ENCODE data around the gene GLI1.
"Not testable (repeated sequence)": the region's sequence is repeated elsewhere in the genome, so short reads cannot be mapped to it uniquely, and the experiment has no call there.

The GLI1 gene

DNA sequence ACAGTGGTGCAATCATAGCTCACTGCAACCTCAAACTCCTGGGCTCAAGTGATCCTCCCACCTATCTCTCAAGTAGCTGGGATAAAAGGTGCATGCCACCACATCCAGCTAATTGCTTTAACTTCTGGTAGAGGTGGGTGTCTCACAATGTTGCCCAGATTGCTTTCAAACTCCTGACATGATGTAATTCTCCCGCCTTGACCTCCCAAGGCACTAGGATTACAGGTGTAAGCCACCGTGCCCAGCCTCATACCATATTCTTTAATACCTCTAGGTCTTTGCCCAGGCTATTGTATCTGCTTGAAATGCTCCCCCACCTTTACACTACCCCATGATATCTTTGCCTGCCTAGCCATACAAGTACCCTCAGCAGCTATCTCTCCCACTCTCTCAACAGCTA, 40.1 kb upstream of the GLI1 start:
- no peak for DNase-seq (ENCODE audit: low read depth)
- TF ChIP-seq, protein P1, sequence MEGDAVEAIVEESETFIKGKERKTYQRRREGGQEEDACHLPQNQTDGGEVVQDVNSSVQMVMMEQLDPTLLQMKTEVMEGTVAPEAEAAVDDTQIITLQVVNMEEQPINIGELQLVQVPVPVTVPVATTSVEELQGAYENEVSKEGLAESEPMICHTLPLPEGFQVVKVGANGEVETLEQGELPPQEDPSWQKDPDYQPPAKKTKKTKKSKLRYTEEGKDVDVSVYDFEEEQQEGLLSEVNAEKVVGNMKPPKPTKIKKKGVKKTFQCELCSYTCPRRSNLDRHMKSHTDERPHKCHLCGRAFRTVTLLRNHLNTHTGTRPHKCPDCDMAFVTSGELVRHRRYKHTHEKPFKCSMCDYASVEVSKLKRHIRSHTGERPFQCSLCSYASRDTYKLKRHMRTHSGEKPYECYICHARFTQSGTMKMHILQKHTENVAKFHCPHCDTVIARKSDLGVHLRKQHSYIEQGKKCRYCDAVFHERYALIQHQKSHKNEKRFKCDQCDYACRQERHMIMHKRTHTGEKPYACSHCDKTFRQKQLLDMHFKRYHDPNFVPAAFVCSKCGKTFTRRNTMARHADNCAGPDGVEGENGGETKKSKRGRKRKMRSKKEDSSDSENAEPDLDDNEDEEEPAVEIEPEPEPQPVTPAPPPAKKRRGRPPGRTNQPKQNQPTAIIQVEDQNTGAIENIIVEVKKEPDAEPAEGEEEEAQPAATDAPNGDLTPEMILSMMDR (IDR thresholded peaks at IDR 0.05; ENCODE audit: control insufficient read depth, extremely low read depth, insufficient read depth), result no peak
- H3K4me3 ChIP-seq (ENCODE audit: low read depth, low read length), result no peak overlapping the region

DNA sequence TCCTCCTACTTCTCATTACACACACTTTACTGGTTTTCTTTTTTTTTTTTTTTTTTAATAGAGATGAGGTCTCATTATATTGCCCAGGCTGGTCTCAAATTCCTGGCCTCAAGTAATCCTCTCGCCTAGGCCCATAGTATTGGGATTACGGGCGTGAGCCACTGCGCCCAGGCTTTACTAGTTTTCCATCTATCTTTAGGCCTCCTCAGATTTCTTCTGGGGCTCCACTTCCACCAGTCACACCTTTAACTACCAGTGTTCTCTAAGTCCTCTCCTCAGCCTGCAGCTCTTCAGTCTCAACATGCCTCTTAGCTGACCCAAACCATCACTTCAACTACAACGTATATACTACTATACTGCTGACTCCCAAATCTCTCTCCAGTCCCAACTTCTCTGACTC, 39.1 kb upstream of the GLI1 start:
- H3K4me3 ChIP-seq (ENCODE audit: low read depth, low read length), result no peak overlapping the region
- TF ChIP-seq, protein P1 (IDR thresholded peaks at IDR 0.05; ENCODE audit: control insufficient read depth, extremely low read depth, insufficient read depth), result no peak

DNA sequence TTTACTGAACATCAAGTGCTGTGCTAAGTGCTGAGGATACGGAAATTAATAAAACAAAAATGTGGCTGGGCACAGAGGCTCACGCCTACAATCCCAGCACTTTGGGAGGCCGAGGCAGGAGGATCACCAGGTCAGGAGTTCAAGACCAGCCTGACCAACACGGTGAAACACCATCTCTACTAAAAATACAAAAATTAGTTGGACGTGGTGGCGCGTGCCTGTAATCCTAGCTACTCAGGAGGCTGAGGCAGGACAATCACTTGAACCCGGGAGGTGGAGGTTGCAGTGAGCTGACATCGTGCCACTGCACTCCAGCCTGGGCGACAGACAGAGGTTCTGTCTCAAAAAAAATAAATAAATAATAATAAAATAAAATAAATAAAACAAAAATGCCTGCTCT, 32.6 kb upstream of the GLI1 start:
- H3K4me3 ChIP-seq (ENCODE audit: low read depth, low read length); DNase-seq (ENCODE audit: low read depth): not testable (repeated sequence)

More for the DNA sequence above, 39.1 kb upstream of the GLI1 start:
- no peak for DNase-seq (ENCODE audit: low read depth)

DNA sequence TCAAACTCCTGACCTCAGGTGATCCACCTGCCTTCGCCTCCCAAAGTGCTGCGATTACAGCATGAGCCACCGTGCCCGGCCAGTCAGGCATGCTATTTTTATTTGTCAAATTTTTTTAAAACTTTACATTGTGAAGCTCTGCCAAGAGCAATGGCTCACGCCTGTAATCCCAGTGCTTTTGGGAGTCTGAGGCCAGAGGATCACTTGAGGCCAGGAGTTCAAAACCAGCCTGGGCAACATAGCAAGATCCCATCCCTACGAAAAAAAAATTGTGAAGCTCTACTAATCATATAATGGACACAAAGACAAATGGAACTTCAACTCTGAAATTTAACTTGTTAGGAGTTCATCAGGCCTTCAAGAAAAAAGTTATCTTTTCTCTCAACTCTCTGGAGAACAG, 30.6 kb upstream of the GLI1 start:
- TF ChIP-seq, protein P1 (IDR thresholded peaks at IDR 0.05; ENCODE audit: control insufficient read depth, extremely low read depth, insufficient read depth), result no peak
- DNase-seq (ENCODE audit: low read depth), result no peak
- peak overlapping the region; percentile 80 for H3K4me3 ChIP-seq (ENCODE audit: low read depth, low read length)

DNA sequence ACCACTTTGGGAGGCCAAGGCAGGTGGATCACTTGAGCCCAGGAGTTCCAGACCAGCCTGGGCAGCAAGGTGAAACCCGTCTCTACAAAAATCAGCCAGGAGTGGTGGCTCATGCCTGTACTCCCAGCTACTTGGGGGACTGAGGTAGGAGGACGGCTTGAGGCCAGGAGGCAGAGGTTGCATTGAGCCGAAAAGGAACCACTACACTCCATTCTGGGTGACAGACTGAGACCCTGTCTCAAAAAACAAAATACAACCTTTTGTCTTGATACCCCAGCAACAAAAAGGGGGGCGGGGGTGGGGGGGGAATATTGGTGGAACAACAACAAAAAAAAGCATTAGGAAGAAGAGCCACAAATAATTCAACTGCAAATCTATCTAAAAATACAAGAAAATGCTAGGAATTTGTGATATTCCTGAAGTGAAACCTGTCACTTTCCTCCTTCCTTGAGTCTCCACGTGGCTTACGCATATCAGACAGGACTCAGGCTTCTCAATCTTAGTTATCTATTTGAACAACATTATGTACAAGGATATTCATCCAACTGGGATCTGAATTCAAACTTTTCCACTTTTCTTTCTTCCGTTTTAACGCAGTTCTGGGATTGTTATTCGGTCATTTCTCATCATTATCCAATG, 30.0 kb upstream of the GLI1 start:
- TF ChIP-seq, protein P1 (IDR thresholded peaks at IDR 0.05; ENCODE audit: control insufficient read depth, extremely low read depth, insufficient read depth), result no peak
- no peak for DNase-seq (ENCODE audit: low read depth)
- peak overlapping the region; percentile 80 for H3K4me3 ChIP-seq (ENCODE audit: low read depth, low read length)

DNA sequence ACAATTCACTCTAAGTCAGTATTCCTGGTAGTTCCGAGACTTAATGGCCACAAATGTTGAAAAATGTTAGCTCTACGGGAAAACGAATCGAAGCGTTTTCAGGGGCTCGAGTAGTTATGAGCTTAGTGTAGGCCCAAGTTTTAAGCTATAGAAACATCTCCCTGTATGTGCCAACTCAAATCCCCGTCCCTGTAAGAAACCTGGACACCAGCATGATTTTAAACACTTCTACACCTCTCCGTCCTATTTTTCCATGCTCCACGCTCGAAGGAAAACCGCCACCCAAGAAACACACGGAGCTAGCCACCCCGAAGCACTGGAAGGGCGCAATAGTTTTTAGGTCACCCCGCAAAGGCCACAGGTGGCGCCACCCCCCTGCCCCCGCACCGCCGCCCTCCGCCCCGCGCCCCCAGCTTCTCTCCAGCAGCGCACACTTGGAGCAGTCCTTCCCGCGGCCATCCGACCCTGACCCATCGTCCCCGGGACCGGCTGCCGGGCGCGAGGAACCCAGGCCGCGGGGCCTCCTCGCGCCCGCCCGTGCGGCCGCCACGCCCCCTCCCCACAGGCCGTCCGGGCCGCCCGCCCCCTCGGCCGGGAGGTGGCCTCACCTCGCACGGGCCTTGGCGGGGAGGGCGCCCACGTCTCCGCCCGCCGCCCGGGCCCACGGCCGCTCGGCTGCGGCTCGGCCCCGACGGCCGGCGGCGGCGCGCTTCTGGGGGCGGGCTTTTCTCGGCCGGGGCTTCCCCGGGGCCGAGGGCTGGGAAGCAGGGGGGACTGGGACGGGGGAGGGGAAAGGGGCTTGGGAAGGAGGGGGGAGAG, 29.3 kb upstream of the GLI1 start:
- DNase-seq (ENCODE audit: low read depth), result no peak
- TF ChIP-seq, protein P1 (IDR thresholded peaks at IDR 0.05; ENCODE audit: control insufficient read depth, extremely low read depth, insufficient read depth), result no peak
- H3K4me3 ChIP-seq (ENCODE audit: low read depth, low read length), result peak overlapping the region; percentile 80

DNA sequence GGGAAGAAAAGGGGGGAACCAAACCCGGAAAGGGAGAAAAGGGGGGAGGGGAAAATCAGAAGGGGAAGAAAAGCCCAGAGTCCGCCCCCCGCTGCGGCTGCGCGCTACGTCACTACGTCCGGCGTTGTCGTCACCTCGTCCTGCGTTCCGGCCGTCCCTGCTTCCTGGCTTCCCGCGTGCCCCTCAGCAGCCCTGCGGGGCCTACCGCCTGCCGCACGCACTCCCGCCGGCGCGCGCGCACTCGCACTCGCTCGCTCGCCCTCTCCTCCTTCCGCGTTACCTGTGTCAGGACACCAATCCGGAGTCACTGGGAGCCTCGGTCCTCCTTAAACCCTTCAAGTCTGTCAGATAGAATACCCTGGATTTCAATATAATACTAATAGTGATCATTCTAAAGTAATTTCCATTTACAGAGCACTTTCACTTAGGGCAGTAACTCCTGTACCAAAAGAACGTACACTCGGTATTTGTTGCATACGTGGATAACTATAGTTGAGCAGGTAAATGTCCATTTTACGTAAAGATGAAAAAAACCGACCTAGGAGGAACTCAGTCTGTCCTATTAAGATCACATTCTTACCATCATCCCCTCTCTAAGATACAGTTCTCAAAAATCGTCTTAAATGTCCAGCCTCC, 28.5 kb upstream of the GLI1 start, which contains the start of gene R3HDM2:
Gene R3HDM2, minus strand, starts transcription at position 113 of the 636 bp plus-strand sequence. CDS start 120,615 bp downstream, outside the sequence.
- DNase-seq (ENCODE audit: low read depth), result peak; percentile 85
- TF ChIP-seq, protein P1 (IDR thresholded peaks at IDR 0.05; ENCODE audit: control insufficient read depth, extremely low read depth, insufficient read depth), result 0 out of 2 replicates have a peak, but pooled peaks have one; percentile 9
- H3K4me3 ChIP-seq (ENCODE audit: low read depth, low read length), result peak within 1 kb of the TSS; percentile 80

Measured in LNCaP clone FGC (cell line).